Tibial nerve (tissue), 3 donors: Measurements from ENCODE around the gene GCNT2.

Experiments used
- POLR2A ChIP-seq, 2 donors: fragments of 450-650 bp; IDR thresholded peaks; one replicate each; pipeline ENCODE4 v1.6.1; 2017; ENCODE audit warnings: antibody characterized with exemption in 2 of 2, mild to moderate bottlenecking in 2 of 2, moderate library complexity in 2 of 2
- TF ChIP-seq, protein P1 (sequence below), 5 experiments: fragments of 200-600 bp in 3 of 5; fragments of 450-650 bp in 2 of 5; sonication (generic) in 3 of 5; IDR thresholded peaks; one replicate each; pipeline ENCODE4 v1.5.1; 2016 to 2019; ENCODE audit warnings: antibody characterized with exemption in 5 of 5, mild to moderate bottlenecking in 3 of 5, moderate library complexity in 2 of 5

DNA sequence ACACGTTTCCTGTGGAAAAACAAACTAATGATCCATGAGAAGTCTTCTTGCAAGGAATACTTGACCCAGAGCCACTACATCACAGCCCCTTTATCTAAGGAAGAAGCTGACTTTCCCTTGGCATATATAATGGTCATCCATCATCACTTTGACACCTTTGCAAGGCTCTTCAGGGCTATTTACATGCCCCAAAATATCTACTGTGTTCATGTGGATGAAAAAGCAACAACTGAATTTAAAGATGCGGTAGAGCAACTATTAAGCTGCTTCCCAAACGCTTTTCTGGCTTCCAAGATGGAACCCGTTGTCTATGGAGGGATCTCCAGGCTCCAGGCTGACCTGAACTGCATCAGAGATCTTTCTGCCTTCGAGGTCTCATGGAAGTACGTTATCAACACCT lies 35.4 kb downstream of the GCNT2 start:
- TF ChIP-seq POLR2A (IDR thresholded peaks at IDR 0.05): no peak
- TF ChIP-seq, protein P1, sequence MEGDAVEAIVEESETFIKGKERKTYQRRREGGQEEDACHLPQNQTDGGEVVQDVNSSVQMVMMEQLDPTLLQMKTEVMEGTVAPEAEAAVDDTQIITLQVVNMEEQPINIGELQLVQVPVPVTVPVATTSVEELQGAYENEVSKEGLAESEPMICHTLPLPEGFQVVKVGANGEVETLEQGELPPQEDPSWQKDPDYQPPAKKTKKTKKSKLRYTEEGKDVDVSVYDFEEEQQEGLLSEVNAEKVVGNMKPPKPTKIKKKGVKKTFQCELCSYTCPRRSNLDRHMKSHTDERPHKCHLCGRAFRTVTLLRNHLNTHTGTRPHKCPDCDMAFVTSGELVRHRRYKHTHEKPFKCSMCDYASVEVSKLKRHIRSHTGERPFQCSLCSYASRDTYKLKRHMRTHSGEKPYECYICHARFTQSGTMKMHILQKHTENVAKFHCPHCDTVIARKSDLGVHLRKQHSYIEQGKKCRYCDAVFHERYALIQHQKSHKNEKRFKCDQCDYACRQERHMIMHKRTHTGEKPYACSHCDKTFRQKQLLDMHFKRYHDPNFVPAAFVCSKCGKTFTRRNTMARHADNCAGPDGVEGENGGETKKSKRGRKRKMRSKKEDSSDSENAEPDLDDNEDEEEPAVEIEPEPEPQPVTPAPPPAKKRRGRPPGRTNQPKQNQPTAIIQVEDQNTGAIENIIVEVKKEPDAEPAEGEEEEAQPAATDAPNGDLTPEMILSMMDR (IDR thresholded peaks at IDR 0.05): no peak
